ENCODE data around the gene CHL1. TPM values are rescaled to one million over a fixed set of nuclear protein-coding genes. Genes with fewer than 3 reads are reported as not detected.

The CHL1 gene
- total and polyA plus RNA-seq, 2 of the 8 experiments (the other 6 are each of a cell fraction or from before 2014, with no cell fraction given), result 0.05 to 0.99 TPM

DNA sequence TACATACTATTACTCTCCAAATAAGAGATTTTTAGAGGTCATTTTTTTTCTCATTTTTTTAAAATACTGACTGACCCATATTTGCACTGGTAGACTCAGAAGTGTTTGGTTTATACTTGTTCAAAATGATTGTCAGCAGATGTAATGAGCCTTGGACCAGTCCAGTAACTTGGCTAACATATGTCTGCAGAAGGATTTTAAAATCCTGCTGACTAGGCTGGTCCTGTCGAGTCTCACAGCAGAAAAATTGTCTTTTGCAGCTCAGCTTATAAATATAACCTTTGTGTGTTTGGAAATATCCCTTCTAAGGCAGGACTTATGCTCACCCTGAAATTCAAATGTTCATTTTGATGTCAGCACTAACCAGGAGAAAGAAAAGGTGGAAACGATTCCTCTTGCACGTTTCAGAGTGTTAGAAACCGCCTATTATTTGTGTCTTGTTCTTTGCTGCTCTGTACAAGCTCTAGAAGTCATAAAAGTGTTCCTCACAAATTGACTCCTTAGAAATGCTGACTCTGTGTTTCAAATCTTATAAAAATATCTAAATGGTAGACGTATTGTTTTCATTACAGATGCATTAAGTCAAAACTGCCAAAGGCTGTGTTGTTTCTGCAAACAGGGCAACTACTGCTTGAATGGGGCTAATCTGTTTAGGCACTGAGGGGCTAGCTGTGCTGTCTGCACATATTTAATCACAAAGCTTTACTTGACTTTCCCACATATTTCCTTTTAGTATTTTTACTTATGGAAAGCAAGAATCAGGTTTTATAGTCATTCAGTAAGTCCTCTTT, 95.3 kb downstream of the CHL1 start (continued):
- TF ChIP-seq PHF8 (conservative IDR thresholded peaks at IDR 0.05; ENCODE audit: low read depth, low read length) (no peak), ASH2L (IDR thresholded peaks at IDR 0.05; ENCODE audit: low read length) (no peak), CTBP2 (IDR thresholded peaks at IDR 0.05; ENCODE audit: borderline replicate concordance, insufficient read depth, insufficient read length, low read length) (no peak), SIN3A (conservative IDR thresholded peaks at IDR 0.05 in 1 of 2, IDR thresholded peaks at IDR 0.05 in 1 of 2; ENCODE audit: low read depth in 1 of 2, low read length in 2 of 2) (no peak), CBX5 (IDR thresholded peaks at IDR 0.05; ENCODE audit: low read depth, low read length) (no peak)
